Superior temporal gyrus (tissue), 1 donor: ENCODE results near the gene BNIP5.
"Not testable (repeated sequence)": the region's sequence is repeated elsewhere in the genome, so short reads cannot be mapped to it uniquely, and the experiment has no call there.

Experiments
- DNase-seq: peaks from one replicate; pipeline ENCODE4 v3.0.0-alpha.2; 2016; ENCODE audit errors: extremely low spot score

Gene BNIP5

GRCh38 chr6:36343109-36343680 lies 6.5 kb upstream of the BNIP5 start:
- DNase-seq: no peak

- DNase-seq: peak; percentile 83
Observed at GRCh38 chr6:36340618-36341454, 4.1 kb upstream of the BNIP5 start.

GRCh38 chr6:36340306-36340617 lies 3.6 kb upstream of the BNIP5 start:
- DNase-seq: no peak

- DNase-seq: no peak
Observed at GRCh38 chr6:36339146-36339545, 2.5 kb upstream of the BNIP5 start.

- DNase-seq: not testable (repeated sequence)
Observed at GRCh38 chr6:36338223-36338622, 1.5 kb upstream of the BNIP5 start.

GRCh38 chr6:36337814-36338213 lies 1.1 kb upstream of the BNIP5 start:
- no peak for DNase-seq

GRCh38 chr6:36336208-36336710 lies 429 bp downstream of the BNIP5 start:
- DNase-seq: no peak

- no peak for DNase-seq
Observed at GRCh38 chr6:36335465-36336207, 1.1 kb downstream of the BNIP5 start.

- DNase-seq: no peak
Observed at GRCh38 chr6:36334832-36335459, 1.7 kb downstream of the BNIP5 start.

GRCh38 chr6:36333931-36334725 lies 2.6 kb downstream of the BNIP5 start:
- DNase-seq: peak; percentile 65

- DNase-seq: peak; percentile 43
Observed at GRCh38 chr6:36333171-36333895, 3.4 kb downstream of the BNIP5 start.

GRCh38 chr6:36331381-36331780 lies 5.3 kb downstream of the BNIP5 start:
- DNase-seq: no peak

- no peak for DNase-seq
Observed at GRCh38 chr6:36330366-36330765, 6.3 kb downstream of the BNIP5 start.

- DNase-seq: no peak
Observed at GRCh38 chr6:36329798-36330291, 6.8 kb downstream of the BNIP5 start.

GRCh38 chr6:36328600-36328999 lies 8.1 kb downstream of the BNIP5 start:
- no peak for DNase-seq

GRCh38 chr6:36327919-36328236 lies 8.8 kb downstream of the BNIP5 start:
- no peak for DNase-seq

- peak; percentile 40 for DNase-seq
Observed at GRCh38 chr6:36327226-36327918, 9.3 kb downstream of the BNIP5 start.

GRCh38 chr6:36326356-36326995 lies 10.2 kb downstream of the BNIP5 start:
- peak; percentile 45 for DNase-seq

GRCh38 chr6:36324715-36325114 lies 12.0 kb downstream of the BNIP5 start:
- no peak for DNase-seq

GRCh38 chr6:36324191-36324590 lies 12.5 kb downstream of the BNIP5 start:
- DNase-seq: no peak
